Cardiac muscle cell (in vitro differentiated cells and primary cell): ENCODE results near the gene REC8. TPM values are rescaled to one million over a fixed set of nuclear protein-coding genes. Genes with fewer than 3 reads are reported as not detected.
A peak's percentile ranks its signal among the peaks of the same experiment; 100 is the strongest.
"Not testable (repeated sequence)": the region's sequence is repeated elsewhere in the genome, so short reads cannot be mapped to it uniquely, and the experiment has no call there.

ENCODE experiments used
- DNase-seq, 2 donors: peaks; one replicate each; pipeline versions ENCODE4 v3.0.0 to v3.0.0-alpha.2; 2010 to 2017; ENCODE audit warnings: low read depth in 1 of 2, low spot score in 1 of 2
- H3K27ac ChIP-seq: fragments of 200-600 bp; sonication (generic); 2 replicates; pipeline ENCODE4 v1.5.1; 2016
- H3K27me3 ChIP-seq: fragments of 200-600 bp; sonication (generic); 2 replicates; pipeline ENCODE4 v1.6.0; 2016; ENCODE audit warnings: control low read depth
- H3K36me3 ChIP-seq: fragments of 200-600 bp; sonication (generic); 2 replicates; pipeline ENCODE4 v1.5.1; 2016; ENCODE audit warnings: control low read depth
- H3K4me1 ChIP-seq: fragments of 200-600 bp; sonication (generic); 2 replicates; pipeline ENCODE4 v1.8.1; 2017; ENCODE audit warnings: low read depth, mild to moderate bottlenecking, mixed run types
- H3K4me3 ChIP-seq: fragments of 200-600 bp; sonication (generic); 2 replicates; pipeline ENCODE4 v1.5.1; 2016; ENCODE audit warnings: mild to moderate bottlenecking
- H3K9me3 ChIP-seq: fragments of 200-600 bp; sonication (generic); 2 replicates; pipeline ENCODE4 v1.5.1; 2017; ENCODE audit warnings: low read depth, mild to moderate bottlenecking, control low read depth
- polyA plus RNA-seq: library from polyadenylated mRNA; unstranded; fragments of >200 nt; fragmentation: Nextera tagmentation; extraction: Ambion mirVana; gene quantifications from 2 replicates; pipeline ENCODE4 v1.2.1, GENCODE V29; 2016
- total RNA-seq: library from RNA; depleted of rRNA; stranded (reverse); fragments of >200 nt; gene quantifications from 2 replicates; pipeline ENCODE4 v1.2.3, GENCODE V29; 2016
- TF ChIP-seq, protein P1 (sequence below): IDR thresholded peaks from 2 replicates; pipeline ENCODE4 v1.5.1; 2012; ENCODE audit warnings: low read depth, mild to moderate bottlenecking, low read length

REC8 gene
- total and polyA plus RNA-seq, 2 experiments from 2014 or later = 20.3 to 38.8 TPM

DNA sequence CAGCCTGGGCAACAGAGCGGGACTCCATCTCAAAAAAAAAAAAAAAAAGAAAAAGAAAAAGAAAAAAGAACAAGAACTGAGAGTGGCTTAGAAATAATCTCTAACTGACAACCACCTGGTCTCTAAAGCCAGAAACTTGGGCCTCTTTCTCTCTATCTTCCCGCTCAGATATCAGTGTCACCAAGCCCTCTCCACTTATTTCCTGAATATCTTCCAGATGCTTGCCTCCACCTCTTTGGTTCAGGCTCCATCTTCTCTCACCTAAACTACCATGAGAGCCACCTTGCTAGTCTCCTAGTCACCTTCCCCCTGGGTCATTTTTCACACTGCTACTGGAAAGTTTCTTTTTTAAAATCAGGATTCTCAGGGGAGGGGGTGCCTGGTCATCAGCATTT is 25.2 kb downstream of the REC8 start:
- H3K4me3 ChIP-seq = no peak overlapping the region
- peaks cover 4% of the 10 kb centered on the region for H3K4me1 ChIP-seq
- H3K27me3 ChIP-seq = no peaks in the 10 kb centered on the region
- H3K36me3 ChIP-seq = peaks cover 6% of the 10 kb centered on the region
- TF ChIP-seq, protein P1, sequence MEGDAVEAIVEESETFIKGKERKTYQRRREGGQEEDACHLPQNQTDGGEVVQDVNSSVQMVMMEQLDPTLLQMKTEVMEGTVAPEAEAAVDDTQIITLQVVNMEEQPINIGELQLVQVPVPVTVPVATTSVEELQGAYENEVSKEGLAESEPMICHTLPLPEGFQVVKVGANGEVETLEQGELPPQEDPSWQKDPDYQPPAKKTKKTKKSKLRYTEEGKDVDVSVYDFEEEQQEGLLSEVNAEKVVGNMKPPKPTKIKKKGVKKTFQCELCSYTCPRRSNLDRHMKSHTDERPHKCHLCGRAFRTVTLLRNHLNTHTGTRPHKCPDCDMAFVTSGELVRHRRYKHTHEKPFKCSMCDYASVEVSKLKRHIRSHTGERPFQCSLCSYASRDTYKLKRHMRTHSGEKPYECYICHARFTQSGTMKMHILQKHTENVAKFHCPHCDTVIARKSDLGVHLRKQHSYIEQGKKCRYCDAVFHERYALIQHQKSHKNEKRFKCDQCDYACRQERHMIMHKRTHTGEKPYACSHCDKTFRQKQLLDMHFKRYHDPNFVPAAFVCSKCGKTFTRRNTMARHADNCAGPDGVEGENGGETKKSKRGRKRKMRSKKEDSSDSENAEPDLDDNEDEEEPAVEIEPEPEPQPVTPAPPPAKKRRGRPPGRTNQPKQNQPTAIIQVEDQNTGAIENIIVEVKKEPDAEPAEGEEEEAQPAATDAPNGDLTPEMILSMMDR = no peak
- H3K27ac ChIP-seq = peak overlapping the region; percentile 98
- no peaks in the 10 kb centered on the region for H3K9me3 ChIP-seq
- no peak for DNase-seq

DNA sequence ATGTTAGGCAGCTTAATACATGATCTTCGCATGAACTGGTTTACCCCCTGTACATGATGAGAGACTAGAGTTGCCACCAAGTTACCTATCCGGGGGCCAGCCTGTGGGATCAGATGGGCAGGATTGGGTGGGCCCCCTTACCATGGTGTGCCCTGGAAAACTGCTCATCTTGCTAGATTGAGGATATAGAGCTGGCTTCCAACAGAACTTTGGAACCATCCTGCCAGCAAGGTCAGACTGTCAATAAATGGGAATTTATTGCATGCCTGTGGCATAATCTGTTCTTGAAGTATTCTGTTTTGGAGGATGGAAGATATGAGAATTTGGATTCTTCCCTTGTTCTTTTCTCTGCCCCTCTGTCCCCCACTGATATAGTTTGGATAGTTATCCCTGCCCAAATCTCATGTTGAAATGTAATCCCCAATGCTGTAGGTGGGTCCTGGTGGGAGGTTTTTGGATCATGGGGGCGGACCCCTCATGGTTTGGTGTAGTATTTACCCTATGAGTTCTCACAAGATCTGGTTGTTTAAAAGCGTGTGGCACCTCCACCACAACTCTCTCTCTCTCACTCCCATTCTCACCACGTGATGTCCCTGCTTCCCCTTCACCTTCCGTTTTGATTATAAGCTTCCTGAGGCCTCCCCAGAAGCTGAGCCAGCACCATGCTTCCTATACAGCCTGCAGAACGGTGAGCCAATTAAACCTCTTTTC is 27.1 kb downstream of the REC8 start:
- no peak overlapping the region for H3K27ac ChIP-seq
- TF ChIP-seq, protein P1 = no peak
- H3K9me3 ChIP-seq = no peaks in the 10 kb centered on the region

DNA sequence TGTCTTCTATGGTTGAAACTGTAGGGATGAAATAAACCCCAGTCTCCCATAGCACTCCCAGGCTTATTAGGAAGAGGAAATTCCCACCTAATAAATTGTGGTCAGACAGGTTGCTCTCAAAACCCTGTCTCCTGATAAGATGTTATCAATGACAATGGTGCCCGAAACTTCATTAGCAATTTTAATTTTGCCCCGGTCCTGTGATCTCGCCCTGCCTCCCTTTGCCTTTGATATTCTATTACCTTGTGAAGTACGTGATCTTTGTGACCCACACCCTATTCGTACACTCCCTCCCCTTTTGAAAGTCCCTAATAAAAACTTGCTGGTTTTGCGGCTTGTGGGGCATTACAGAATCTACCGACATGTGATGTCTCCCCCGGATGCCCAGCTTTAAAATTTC is 30.7 kb downstream of the REC8 start:
- DNase-seq, H3K36me3 ChIP-seq, H3K27ac ChIP-seq, H3K9me3 ChIP-seq, H3K4me3 ChIP-seq, H3K27me3 ChIP-seq, H3K4me1 ChIP-seq: not testable (repeated sequence)

More for the DNA sequence above, 27.1 kb downstream of the REC8 start:
- H3K4me1 ChIP-seq = peaks cover 4% of the 10 kb centered on the region
- no peaks in the 10 kb centered on the region for H3K36me3 ChIP-seq
- no peak overlapping the region for H3K4me3 ChIP-seq
- no peaks in the 10 kb centered on the region for H3K27me3 ChIP-seq
- DNase-seq = no peak

DNA sequence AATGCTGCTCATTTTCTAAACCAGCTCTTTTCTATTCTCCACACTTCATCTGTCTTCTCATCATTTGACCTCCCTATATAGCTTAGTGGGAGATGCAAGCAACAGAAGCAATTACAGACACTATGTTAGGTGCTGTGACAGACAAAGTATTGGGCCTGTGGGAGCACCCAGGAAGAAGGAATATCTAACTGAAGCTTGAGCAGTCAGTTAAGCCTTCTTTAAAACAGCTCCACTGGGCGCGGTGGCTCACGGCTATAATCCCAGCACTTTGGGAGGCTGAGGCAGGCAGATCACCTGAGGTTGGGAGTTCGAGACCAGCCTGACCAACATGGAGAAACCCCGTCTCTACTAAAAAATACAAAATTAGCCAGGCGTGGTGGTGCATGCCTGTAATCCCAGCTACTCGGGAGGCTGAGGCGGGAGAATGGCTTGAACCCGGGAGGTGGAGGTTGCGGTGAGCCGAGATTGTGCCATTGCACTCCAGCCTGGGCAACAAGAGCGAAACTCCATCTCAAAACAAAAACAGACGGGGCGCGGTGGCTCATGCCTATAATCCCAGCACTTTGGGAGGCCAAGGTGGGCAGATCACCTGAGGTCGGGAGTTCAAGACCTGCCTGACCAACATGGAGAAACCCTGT is 31.5 kb downstream of the REC8 start:
- not testable (repeated sequence) for H3K4me1 ChIP-seq, H3K4me3 ChIP-seq, H3K27me3 ChIP-seq, DNase-seq, H3K9me3 ChIP-seq, H3K27ac ChIP-seq, H3K36me3 ChIP-seq

DNA sequence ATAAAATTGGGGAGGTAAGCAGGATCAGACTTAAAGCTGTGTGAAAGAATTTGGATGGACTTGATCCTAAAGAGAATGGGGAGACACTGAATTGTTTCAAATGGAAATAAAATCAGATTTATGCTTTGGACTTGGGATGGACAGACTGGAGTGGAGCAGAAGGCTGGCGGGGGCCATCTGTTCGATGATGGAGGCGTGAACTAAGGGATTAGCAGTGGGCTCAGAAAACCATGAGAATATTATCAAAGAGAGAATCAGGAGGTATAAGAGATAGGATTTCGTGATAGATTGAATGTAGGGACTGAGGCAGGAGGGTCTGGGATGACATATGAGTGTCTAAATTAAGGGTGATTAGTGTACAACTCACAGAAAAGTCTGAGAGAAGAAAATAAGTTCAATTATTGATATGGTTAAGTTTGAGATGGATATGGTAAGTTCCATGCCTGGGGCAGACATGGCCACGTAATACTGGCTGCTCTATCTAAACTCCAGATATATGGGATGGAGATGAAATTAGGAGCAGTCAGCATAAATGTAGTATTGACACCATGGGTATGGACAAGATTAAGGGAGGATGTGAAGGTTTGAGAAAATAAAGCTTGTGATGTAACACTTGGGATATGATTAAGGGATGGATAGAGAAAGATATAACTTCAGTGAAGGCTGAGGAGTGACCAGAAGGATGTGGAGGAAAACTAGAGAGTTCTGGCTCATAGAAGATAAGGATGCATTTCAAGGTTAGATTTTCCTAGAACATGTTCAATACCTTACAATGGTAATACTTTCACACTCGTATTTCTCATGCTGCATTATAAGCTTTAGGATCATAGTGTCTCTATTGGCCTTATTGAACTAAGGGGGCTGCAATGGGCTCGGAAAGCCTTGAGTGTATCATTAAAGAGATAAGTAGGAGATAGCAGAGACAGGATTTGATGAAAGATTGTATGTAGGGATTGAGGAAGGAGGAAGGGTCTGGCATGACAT is 32.6 kb downstream of the REC8 start:
- Histone ChIP-seq H3K9me3 (no peaks in the 10 kb centered on the region), H3K27me3 (no peaks in the 10 kb centered on the region), H3K27ac (no peak overlapping the region), H3K4me1 (no peaks in the 10 kb centered on the region), H3K4me3 (no peak overlapping the region), H3K36me3 (peaks cover 3% of the 10 kb centered on the region)
- no peak for DNase-seq
- TF ChIP-seq, protein P1 = no peak

DNA sequence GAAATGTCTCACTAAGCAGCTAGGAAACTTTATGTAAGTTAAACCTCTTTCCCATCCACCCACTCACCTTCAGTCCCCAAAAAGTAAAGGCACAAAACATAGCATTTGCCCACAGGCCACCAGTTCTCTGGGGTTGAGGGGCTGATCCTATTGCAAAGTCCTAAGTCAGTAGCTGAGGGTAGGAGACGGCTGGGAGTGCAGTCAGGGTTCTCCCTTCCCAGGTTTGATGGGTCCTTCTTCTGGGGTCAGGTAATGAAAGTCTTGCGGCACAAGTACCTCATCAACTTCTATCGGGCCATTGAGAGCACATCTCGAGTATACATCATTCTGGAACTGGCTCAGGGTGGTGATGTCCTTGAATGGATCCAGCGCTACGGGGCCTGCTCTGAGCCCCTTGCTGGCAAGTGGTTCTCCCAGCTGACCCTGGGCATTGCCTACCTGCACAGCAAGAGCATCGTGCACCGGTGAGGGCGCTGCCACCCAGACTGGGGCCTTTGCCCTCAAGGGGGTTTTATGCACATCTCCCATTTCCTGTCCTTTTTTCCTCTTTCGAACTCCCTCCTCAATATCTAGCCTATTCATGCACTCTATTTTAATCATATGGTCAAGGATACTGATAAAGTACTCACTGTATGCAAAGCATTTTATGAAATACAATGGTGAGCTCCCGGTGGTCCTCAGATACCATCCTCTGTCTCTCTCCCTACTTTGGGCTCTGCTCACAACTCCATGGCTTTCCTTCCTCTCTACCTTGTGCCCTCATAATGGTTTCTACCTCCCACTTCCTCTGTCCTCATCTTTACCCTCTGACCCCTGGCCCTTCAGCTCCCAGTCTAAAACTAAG is 34.6 kb downstream of the REC8 start:
- Histone ChIP-seq H3K27ac (no peak overlapping the region), H3K27me3 (no peaks in the 10 kb centered on the region), H3K4me3 (no peak overlapping the region), H3K9me3 (no peaks in the 10 kb centered on the region), H3K4me1 (no peaks in the 10 kb centered on the region), H3K36me3 (peaks cover 11% of the 10 kb centered on the region)
- TF ChIP-seq, protein P1 = no peak
- DNase-seq = no peak
